ENCODE measurements around the gene GHDC. TPM values are rescaled to one million over a fixed set of nuclear protein-coding genes. Genes with fewer than 3 reads are reported as not detected.

The GHDC gene
- total and polyA plus RNA-seq, 2 donors from 2014 or later = 37.0 to 41.2 TPM

DNA sequence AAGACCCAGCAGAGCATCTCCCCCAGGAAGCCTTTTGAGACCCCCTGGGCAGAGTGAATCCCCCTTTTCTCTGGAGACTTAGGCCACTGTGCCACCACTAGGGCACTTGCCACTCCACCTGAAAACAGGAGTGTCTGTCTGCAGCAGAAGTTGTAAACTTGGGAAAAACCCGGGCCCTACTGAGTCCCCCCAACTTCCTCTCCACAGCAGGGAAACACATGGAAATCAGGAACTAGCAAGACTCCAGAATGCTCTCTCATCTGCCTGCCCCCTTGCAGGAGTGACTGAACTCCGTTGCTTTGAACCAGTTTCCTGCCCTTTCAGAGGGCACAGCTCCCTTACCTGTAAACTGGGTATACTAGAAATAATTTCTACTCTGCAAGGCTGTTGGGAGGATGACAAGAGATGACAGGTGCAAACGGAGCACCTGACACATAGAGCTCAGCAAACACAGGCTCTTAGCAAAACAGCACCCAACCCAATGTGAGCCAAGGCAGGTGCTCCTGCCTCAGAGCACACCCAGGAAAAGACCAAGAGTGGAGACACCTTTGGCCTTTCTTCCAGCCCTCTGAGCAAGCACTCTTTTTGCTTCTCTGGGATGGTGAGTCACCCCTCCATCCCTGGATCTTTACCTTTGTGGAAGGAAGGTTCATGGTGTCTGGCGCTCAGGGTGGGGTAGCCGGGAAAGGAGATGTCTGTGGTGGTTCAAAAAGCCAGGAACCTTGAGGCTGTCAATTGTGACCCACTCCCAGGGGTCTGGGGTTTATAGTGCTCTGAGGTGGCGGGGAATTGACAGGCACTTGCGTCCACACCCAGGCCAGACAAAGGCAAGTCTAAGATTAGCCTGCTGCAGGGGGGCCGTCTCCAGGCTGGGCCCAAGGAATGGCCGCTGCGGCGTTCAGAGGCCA lies 9.3 kb downstream of the GHDC start, which contains the start of gene HCRT:
TSS of gene HCRT (minus strand) at position 740 of the 908 bp plus-strand sequence. CDS start at position 653, 87 bp downstream.
- DNase-seq (no peak), FAIRE-seq (no peak)
- Histone ChIP-seq H3K4me3 (ENCODE audit: low read length in 3 of 3) (peak within 1 kb of the TSS in 1 of 3 donors; percentile 20), H3K9ac (ENCODE audit: low read length in 3 of 3) (no peak within 1 kb of the TSS), H3K36me3 (ENCODE audit: control insufficient read depth in 2 of 3, insufficient read depth in 3 of 3, low read length in 3 of 3) (no peaks in the 10 kb centered on the region), H3K27me3 (ENCODE audit: control insufficient read depth, insufficient read depth, low read length) (peaks cover 19% of the 10 kb centered on the region), H3K4me1 (ENCODE audit: control insufficient read depth in 2 of 3, insufficient read depth in 2 of 3, low read depth in 1 of 3, low read length in 3 of 3) (peaks cover 0 to 20% (median 0%) of the 10 kb centered on the region in 3 donors), H3K27ac (ENCODE audit: low read depth in 2 of 2, low read length in 2 of 2) (no peak within 1 kb of the TSS), H3K9me3 (ENCODE audit: control insufficient read depth in 2 of 3, insufficient read depth in 1 of 3, low read length in 3 of 3) (no peaks in the 10 kb centered on the region)
- intact Hi-C loops (cut with DNase I) = no loop called here
- TF ChIP-seq CTCF (IDR thresholded peaks at IDR 0.05; ENCODE audit: borderline replicate concordance, extremely low read depth, insufficient read depth) = no peak

DNA sequence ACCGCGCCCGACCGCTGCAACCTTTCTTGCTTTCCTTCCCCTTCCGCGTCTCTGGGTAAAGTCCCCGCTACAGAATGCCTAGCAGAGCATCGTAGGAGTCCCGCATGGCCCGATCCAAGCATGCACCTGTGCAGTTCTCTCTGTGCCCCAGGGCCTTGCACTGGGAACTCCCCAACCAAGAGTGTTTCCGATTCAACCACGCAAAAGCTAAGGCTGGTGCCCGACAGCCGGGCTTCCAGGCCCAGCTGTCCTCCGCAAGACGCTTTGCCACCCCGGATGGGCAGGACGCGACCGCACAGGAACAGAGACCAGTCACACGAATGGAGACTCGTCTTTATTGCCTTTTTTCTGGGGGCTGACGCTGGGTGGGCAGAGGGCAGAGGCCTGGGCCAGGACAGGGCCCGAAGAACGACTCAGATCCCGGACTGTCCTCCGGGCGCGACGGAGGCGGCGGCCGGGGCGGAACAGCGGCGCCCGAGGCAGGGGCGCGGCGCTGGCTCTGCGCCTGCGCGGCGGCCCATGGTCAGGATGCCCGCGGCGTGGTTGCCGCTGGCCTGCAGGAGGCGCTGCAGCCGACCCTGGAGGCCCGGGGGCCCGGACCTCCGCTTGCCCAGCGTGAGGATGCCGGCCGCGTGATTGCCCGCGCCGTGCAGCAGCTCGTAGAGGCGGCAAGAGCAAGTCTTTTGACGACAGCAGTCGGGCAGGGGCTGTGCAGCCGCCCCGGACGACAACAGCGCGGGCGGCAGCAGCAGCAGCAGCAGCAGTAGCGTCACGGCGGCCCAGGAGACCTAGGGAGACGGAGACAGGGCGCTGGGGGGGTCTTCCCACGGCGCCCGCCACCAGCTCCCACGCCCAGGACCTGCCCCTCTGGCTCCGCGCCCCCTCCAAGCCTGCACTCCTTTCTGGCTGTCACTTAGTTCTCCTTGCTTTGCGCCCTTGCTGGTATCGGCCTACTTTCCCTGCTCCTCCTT lies 10.3 kb downstream of the GHDC start:
- DNase-seq (peak; percentile 80 to 88 (median 84)), FAIRE-seq (no peak)
- intact Hi-C loops (cut with DNase I) = no loop called here
- H3K27ac ChIP-seq (ENCODE audit: low read depth in 2 of 2, low read length in 2 of 2) = peak overlapping the region; percentile 14 to 43
- H3K4me1 ChIP-seq (ENCODE audit: control insufficient read depth in 2 of 3, insufficient read depth in 2 of 3, low read depth in 1 of 3, low read length in 3 of 3) = peaks cover 0 to 20% (median 0%) of the 10 kb centered on the region in 3 donors
- TF ChIP-seq CTCF (IDR thresholded peaks at IDR 0.05; ENCODE audit: borderline replicate concordance, extremely low read depth, insufficient read depth) = peak; percentile 84
- peaks cover 19% of the 10 kb centered on the region for H3K27me3 ChIP-seq (ENCODE audit: control insufficient read depth, insufficient read depth, low read length)
- peak overlapping the region; percentile 8 to 66 (median 60) for H3K4me3 ChIP-seq (ENCODE audit: low read length in 3 of 3)
- H3K36me3 ChIP-seq (ENCODE audit: control insufficient read depth in 2 of 3, insufficient read depth in 3 of 3, low read length in 3 of 3) = no peaks in the 10 kb centered on the region
- H3K9ac ChIP-seq (ENCODE audit: low read length in 3 of 3) = peak overlapping the region in 2 of 3 donors; percentile 17 to 55
- H3K9me3 ChIP-seq (ENCODE audit: control insufficient read depth in 2 of 3, insufficient read depth in 1 of 3, low read length in 3 of 3) = no peaks in the 10 kb centered on the region

DNA sequence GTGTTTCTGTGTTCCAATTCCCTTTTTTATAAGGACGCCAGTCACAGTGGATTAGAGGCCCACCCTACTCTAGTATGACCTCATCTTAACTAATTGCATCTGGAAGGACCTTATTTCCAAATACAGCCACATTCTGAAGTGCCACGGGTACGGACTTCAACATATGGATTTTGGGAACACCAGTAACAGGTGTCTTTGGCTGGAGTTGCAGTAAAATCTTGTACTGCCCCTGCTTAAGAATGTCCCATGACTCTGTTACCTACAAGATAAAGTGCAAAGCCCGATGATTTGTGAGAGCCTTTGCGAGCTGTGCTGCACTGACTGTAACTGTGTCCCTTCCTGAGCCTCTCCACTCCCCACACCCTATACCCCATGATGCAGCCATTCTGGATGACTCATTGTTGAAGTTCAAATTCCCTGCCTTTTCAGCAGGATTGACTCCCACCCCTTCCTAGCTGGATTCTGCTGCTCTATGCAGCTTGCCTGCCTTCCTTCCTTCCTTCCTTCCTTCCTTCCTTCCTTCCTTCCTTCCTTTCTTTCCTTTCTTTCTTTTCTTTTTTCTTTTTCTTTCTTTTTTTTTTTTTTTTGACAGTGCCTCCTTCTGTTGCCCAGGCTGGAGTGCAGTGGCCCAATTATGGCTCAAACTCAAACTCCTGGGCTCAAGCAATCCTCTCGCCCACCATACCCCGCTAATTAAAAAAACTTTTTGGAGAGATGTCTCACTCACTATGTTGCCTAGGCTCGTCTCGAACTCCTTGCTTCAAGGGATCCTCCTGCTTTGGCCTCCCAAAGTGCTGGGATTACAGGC lies 11.2 kb downstream of the GHDC start:
- no peak for FAIRE-seq
- TF ChIP-seq CTCF (IDR thresholded peaks at IDR 0.05; ENCODE audit: borderline replicate concordance, extremely low read depth, insufficient read depth) = no peak

More for the DNA sequence above, 11.2 kb downstream of the GHDC start:
- Histone ChIP-seq H3K36me3 (ENCODE audit: control insufficient read depth in 2 of 3, insufficient read depth in 3 of 3, low read length in 3 of 3) (no peaks in the 10 kb centered on the region), H3K27me3 (ENCODE audit: control insufficient read depth, insufficient read depth, low read length) (peaks cover 19% of the 10 kb centered on the region), H3K4me1 (ENCODE audit: control insufficient read depth in 2 of 3, insufficient read depth in 2 of 3, low read depth in 1 of 3, low read length in 3 of 3) (peaks cover 0 to 20% (median 0%) of the 10 kb centered on the region in 3 donors), H3K27ac (ENCODE audit: low read depth in 2 of 2, low read length in 2 of 2) (no peak overlapping the region), H3K4me3 (ENCODE audit: low read length in 3 of 3) (peak overlapping the region in 2 of 3 donors; percentile 60 to 66), H3K9me3 (ENCODE audit: control insufficient read depth in 2 of 3, insufficient read depth in 1 of 3, low read length in 3 of 3) (no peaks in the 10 kb centered on the region), H3K9ac (ENCODE audit: low read length in 3 of 3) (peak overlapping the region in 1 of 3 donors; percentile 17)
- DNase-seq = no peak
- intact Hi-C loops (cut with DNase I) = no loop called here

Measured in kidney (tissue), 14 donors.